Measurements from ENCODE around the gene DNAJC4. TPM values are rescaled to one million over a fixed set of nuclear protein-coding genes. Genes with fewer than 3 reads are reported as not detected.

DNAJC4 gene
- total and polyA plus RNA-seq, 9 of the 15 experiments (the other 6 are each of a cell fraction or from before 2014, with no cell fraction given): 4.0 to 32.6 (median 19.9) TPM

DNA sequence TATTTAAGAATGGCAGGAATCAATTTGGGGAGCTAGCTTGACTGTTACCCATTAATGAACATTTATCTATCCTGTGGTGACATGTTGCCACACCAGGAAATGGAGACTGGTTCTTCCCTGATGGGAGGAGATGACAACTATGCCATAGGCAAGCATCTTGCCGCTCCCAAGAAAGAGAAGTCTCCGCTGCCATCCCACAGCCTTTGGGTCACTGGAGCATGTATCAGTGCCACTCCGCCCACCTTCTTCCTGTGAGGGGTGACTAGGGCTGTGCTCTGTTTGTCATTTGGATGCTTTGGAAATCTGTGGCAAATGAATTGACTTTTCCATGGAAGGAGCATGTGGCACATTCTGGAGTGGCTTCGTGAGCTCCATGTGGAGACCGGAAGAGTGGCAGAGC lies 37.9 kb upstream of the DNAJC4 start:
- no peaks in the 10 kb centered on the region for H3K9me1 ChIP-seq (ENCODE audit: control insufficient read depth, insufficient read depth, low read length)
- no TSS peak for BruUV-seq (replicated peaks)
- DNase-seq (ENCODE audit: extremely low read depth in 1 of 4, low spot score in 3 of 4) (no peak), FAIRE-seq (no peak), ATAC-seq (no peak)
- intact Hi-C loops (cut with micrococcal nuclease) (no loop called here), in situ Hi-C loops (cut with MboI) (no loop called here)
- H3K9ac ChIP-seq (ENCODE audit: insufficient read depth in 1 of 2, low read depth in 2 of 2, low read length in 2 of 2): no peak overlapping the region
- H3K4me3 ChIP-seq: no peak overlapping the region
- WGBS (ENCODE audit: insufficient coverage, low coverage, missing lambda C conversion rate): 99% methylated on average over 5 of the region's 5 CpGs
- H3K4me1 ChIP-seq (replicated peaks in 1 of 2; ENCODE audit: control insufficient read depth in 2 of 2, insufficient read depth in 2 of 2, low read length in 2 of 2): peaks cover 3 to 12% of the 10 kb centered on the region in 2 experiments; a peak in 3 of 5 replicates
- H3K9me3 ChIP-seq (replicated peaks; ENCODE audit: control insufficient read depth, insufficient read depth, low read depth, low read length): no peaks in the 10 kb centered on the region
- H2AFZ ChIP-seq (ENCODE audit: low read depth, low read length): no peak overlapping the region
- POLR2A ChIA-PET: interaction anchor here (0.9 to 2.2 kb wide), 3 partner anchors 10 to 263 kb away, joined by 3 to 9 read pairs (median 3); partner anchors contain the start of gene FERMT3
- peaks cover 15% of the 10 kb centered on the region for H3K79me2 ChIP-seq (ENCODE audit: control insufficient read depth, insufficient read depth, low read length)
- CTCF ChIA-PET (ENCODE audit: low intra/inter-chr PET ratio): no interaction called here
- no peaks in the 10 kb centered on the region for H3K27me3 ChIP-seq (ENCODE audit: control insufficient read depth in 2 of 2, insufficient read depth in 2 of 2, low read length in 2 of 2)
- peaks cover 71% of the 10 kb centered on the region for H3K36me3 ChIP-seq (ENCODE audit: control insufficient read depth, insufficient read depth, low read length)
- no peak overlapping the region for H3K27ac ChIP-seq (ENCODE audit: extremely low read depth, low read depth, low read length)
- H3K4me2 ChIP-seq (ENCODE audit: insufficient read depth, low read length): no peak overlapping the region
- TF ChIP-seq HMGN3 (IDR thresholded peaks at IDR 0.05; ENCODE audit: borderline replicate concordance, extremely low read depth, insufficient read length, low read depth, low read length) (no peak), SRSF7 (optimal IDR thresholded peaks at IDR 0.05; ENCODE audit: low read depth, low read length) (no peak), TGIF2 (CRISPR knock-in tag; IDR thresholded peaks at IDR 0.05) (no peak), BRD4 (IDR thresholded peaks at IDR 0.05) (no peak), ZBTB26 (CRISPR knock-in tag; IDR thresholded peaks at IDR 0.05) (no peak), ARHGAP35 (IDR thresholded peaks at IDR 0.05; ENCODE audit: partially characterized antibody) (no peak), EP300 (IDR thresholded peaks at IDR 0.05; ENCODE audit: low read length) (no peak), ZNF239 (CRISPR knock-in tag; IDR thresholded peaks at IDR 0.05) (no peak), NRF1 (conservative IDR thresholded peaks at IDR 0.05 in 1 of 2, IDR thresholded peaks at IDR 0.05 in 1 of 2) (no peak), XRCC5 (IDR thresholded peaks at IDR 0.05; ENCODE audit: low read depth, low read length) (no peak)
- TF ChIP-seq, protein P1, sequence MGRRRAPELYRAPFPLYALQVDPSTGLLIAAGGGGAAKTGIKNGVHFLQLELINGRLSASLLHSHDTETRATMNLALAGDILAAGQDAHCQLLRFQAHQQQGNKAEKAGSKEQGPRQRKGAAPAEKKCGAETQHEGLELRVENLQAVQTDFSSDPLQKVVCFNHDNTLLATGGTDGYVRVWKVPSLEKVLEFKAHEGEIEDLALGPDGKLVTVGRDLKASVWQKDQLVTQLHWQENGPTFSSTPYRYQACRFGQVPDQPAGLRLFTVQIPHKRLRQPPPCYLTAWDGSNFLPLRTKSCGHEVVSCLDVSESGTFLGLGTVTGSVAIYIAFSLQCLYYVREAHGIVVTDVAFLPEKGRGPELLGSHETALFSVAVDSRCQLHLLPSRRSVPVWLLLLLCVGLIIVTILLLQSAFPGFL (CRISPR knock-in tag; IDR thresholded peaks at IDR 0.05): no peak
- peaks cover 4% of the 10 kb centered on the region; the same call in 1 of the 2 replicates for H4K20me1 ChIP-seq (replicated peaks; ENCODE audit: control insufficient read depth, insufficient read depth, low read length)
